Hematopoietic multipotent progenitor cell (in vitro differentiated cells): Measurements from ENCODE around the gene CAMK1D. TPM values are rescaled to one million over a fixed set of nuclear protein-coding genes. Genes with fewer than 3 reads are reported as not detected.

ENCODE experiments used
- DNase-seq, 3 donors: peaks; one replicate each; pipeline ENCODE4 v3.0.0-alpha.2; 2011 to 2015; ENCODE audit warnings: low read depth in 2 of 3, low spot score in 2 of 3
- total RNA-seq: library from RNA; depleted of rRNA; stranded (reverse); fragments of >200 nt; gene quantifications from one replicate; pipeline ENCODE4 v1.2.3, GENCODE V29; 2012

CAMK1D gene
- total RNA-seq, 1 donor = 25.6 TPM

DNA sequence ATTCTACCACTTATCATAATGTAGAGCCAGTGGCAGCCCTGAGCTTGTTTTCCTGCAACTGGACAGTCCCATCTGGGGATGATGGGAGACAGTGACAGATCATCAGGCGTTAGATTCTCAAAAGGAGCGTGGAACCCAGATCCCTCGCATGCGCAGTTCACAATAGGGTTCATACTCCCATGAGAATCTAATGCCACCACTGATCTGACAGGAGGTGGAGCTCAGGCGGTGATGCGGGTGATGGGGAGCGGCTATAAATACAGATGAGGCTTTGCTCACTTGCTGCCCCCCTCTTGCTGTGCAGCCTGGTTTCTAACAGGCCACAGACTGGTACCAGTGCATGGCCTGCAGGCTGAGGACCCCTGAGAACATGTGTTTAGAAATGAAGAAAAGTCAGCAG, 260.1 kb downstream of the CAMK1D start:
- DNase-seq = no peak

DNA sequence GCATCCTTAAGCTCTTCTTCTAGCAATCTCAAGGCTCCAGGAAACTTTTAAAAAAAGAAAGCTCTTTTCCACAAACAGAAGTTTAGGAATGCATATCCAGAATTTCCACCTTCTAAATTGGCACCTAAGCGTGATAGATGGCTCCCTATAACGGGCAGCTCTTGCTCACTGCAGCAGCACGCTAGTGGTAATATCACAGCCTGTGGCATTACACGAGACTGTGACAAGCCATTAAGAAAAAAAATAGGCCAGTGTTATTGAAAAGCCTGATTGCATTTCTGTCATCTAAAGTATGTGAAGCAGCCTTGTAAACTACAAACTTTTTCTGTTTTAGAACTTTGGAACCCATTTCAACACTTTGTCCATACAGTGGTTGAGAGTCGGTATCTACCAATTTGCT, 263.8 kb downstream of the CAMK1D start:
- no peak for DNase-seq

- DNase-seq = no peak
These were observed 265.0 kb downstream of the CAMK1D start for GRCh38 chr10:12614177-12614995.

DNA sequence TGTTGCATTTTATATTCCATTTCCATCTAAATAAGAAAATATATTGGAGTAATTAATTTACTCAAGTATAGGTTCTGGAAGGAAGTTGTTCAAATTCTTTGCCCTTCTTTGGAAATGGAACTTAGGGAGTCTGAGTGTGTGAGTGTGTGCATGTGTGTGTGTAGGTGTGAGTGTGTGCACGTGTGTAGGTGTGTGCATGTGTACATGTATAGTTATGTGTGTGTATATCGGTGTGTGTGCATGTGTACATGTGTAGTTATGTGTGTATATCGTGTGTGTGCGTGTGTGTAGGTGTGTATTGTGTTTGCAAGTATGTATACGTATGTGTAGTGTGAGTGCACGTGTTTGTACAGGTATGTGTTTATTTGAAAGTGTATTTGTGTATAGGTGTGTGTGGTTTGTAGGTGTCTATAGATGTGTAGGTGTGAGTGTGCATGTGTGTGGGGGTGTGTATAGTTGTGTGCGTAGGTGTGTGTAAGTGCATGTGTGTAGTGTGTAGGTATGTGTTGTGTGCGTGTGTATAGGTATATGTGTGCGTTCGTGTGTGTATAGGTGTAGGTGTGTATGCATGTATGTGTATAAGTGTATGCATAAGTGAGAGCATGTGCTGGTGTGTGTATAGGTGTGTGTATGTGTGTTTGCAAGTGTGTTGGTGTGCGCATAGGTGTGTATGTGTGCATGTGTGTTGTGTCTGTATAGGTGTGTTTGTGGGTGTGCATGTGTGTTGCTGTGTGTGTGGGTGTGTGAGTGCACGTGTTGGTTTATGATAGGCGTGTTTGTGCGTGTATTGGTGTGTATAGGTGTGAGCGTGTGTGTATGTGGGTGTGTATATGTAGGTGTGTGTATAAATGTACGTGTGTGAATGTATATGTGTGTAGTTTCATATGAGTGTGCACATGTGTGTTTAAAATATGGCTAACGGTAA, 266.2 kb downstream of the CAMK1D start:
- no peak for DNase-seq

GRCh38 chr10:12617191-12618175, 268.1 kb downstream of the CAMK1D start:
- DNase-seq = no peak

GRCh38 chr10:12622016-12622415, 272.7 kb downstream of the CAMK1D start:
- DNase-seq = no peak

- DNase-seq = no peak
These were observed 273.3 kb downstream of the CAMK1D start for GRCh38 chr10:12622691-12623090.

DNA sequence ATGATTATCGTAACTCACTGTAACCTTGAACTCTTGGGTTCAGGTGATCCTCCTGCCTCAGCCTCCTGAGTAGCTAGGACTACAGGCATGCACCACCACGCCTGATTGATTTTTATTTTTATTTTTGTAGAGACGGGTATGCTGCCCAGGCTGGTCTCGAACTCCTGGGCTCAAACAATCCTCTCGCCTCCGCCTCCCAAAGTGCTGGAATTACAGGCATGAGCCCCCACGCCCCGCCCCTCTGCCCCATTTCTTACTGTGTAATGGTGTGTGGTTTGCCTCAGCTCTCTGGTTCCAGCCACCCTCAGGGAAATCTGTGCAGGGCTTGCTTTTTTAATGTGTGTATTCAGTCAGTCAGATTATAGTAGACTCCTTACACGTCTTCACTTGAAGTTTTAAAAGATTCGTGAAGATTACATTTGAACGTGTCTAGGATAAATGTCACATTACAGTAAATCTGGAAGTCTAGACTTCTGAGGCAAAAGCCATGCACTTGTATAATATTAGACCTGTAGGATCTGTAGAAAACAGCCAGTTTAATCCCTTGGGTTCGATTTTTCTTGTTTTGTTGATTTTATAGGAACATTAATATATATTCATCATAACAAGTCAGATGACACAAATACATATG, 276.2 kb downstream of the CAMK1D start:
- DNase-seq = no peak

GRCh38 chr10:12628153-12628552, 278.8 kb downstream of the CAMK1D start:
- no peak for DNase-seq

- no peak for DNase-seq
These were observed 279.8 kb downstream of the CAMK1D start for GRCh38 chr10:12628964-12629766.

GRCh38 chr10:12629767-12630165, 280.4 kb downstream of the CAMK1D start:
- no peak for DNase-seq

GRCh38 chr10:12631216-12631615, 281.9 kb downstream of the CAMK1D start:
- DNase-seq = no peak

GRCh38 chr10:12631787-12632562, 282.6 kb downstream of the CAMK1D start:
- no peak for DNase-seq

- DNase-seq = no peak
These were observed 284.7 kb downstream of the CAMK1D start for GRCh38 chr10:12633776-12634620.

- DNase-seq = no peak
These were observed 285.2 kb downstream of the CAMK1D start for GRCh38 chr10:12634621-12634931.

- DNase-seq = no peak
These were observed 285.8 kb downstream of the CAMK1D start for GRCh38 chr10:12635127-12635541.

GRCh38 chr10:12636571-12636970, 287.2 kb downstream of the CAMK1D start:
- peak in 2 of 3 donors; percentile 5 to 14 for DNase-seq

DNA sequence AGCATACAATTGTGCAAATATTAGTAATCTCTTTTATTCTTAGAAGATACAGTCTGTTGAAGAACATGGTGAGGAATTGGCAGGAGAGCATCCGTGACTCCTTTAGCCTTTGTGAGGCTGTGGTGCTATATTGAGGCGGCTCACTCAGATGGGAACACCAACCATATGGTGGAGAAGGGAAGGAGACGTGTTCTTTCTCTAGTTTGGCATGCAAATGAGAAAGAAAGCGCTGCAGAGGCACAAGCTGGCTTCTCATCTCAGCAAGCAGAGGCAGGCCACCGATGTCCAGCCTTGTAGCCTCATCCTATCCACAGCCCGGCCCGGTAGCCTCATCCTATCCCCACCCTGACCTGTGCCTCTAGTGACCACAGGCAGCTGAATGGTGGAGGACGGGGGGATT, 288.3 kb downstream of the CAMK1D start:
- no peak for DNase-seq
